HG03139 (cell line): ENCODE data around the gene BIVM.
A peak's percentile ranks its signal among the peaks of the same experiment; 100 is the strongest.
"Not testable (repeated sequence)": the region's sequence is repeated elsewhere in the genome, so short reads cannot be mapped to it uniquely, and the experiment has no call there.

Source experiments
- ATAC-seq: cut with Tn5 transposase; IDR thresholded peaks from one replicate; pipeline ENCODE4 v1.9.1; 2021; ENCODE audit not compliant: unreplicated experiment

BIVM gene, protein sequence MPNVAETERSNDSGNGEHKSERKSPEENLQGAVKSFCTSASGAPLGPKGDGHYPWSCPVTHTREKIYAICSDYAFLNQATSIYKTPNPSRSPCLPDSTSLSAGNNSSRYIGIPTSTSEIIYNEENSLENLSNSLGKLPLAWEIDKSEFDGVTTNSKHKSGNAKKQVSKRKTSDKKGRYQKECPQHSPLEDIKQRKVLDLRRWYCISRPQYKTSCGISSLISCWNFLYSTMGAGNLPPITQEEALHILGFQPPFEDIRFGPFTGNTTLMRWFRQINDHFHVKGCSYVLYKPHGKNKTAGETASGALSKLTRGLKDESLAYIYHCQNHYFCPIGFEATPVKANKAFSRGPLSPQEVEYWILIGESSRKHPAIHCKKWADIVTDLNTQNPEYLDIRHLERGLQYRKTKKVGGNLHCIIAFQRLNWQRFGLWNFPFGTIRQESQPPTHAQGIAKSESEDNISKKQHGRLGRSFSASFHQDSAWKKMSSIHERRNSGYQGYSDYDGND

DNA sequence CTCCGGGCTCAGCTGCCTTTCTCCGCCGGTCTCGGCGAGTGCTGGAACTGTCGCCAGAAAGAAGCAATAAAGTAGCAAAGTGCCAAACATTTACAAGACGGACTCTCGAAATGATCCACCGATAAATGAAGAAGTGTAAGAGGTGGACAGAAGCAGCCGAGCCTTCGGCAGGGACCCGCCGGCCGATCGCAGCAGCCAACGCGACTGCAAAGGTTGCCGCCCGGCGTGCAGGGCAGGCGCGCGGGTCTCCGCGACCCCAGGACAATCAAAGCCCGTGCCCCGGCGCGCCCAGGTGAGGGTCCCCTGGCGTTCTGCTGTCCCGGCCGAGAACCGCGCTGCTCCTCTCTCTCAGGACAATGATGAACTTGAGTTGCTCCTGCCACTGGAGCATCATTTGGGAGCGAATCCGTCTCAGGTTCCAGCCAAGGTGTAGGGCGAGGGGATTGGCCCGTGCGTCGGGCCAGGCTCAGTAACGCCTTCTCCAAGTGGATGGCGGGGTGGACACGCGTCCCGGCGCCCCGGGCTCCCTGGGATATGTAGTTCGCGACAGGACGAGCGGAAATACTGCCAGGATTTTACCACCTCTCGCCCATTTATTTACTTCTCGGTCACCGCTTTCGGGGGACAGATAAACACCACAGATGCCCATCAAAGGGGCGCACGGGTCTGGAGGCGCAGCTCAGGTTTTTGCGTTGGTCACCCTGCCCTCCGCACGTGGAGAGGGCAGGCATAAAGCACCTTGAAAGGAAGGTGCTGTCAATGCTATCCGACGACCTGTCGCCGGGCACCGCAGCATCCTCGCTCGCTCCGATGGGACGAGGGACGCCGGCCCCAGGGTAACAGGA, at the start of gene BIVM, which contains the start of gene POGLUT2:
TSS of gene BIVM (plus strand) at position 539 of the 845 bp plus-strand sequence. CDS start 8,149 bp downstream, outside the sequence.
TSS of gene POGLUT2 (minus strand) at position 396 of the 845 bp plus-strand sequence. CDS start at position 90, 306 bp downstream.
- ATAC-seq = peak; percentile 84

DNA sequence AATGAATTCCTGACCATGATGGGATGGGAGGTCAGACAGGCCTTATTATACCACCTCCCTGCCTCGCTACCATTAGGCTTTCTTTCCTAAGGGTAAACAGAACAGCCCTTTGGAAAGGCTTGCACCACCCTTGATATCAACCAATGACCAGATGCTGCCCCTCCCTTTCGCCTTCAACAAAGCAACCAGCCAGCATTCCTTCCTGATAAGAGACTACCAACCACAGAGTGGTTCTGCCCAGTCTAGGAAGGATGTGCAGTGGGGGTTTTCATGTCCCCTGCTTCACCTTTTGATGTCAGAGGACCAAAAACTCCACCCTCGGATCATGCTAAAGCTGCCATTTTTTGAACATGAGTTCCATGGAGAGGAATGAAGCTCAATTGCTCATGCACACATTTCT, 47.0 kb upstream of the BIVM start:
- no peak for ATAC-seq

DNA sequence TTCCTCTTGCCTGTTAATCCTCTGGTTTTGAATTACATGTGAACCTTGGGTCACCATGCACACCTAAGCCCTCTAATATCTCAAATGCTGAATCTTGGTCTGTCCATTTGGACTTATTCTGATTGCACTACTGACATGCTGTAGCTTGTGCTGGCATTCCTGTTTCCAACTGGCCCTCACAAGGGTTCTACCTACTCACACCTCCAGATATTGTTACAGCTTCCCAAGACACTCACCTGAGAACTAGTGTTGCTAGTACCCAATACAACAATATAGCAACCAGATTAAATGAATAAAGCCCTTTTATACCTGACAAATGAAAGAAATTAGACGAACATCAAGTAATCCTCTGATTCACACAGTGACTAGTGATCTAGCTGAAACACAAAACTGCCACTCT, 41.9 kb upstream of the BIVM start:
- no peak for ATAC-seq

DNA sequence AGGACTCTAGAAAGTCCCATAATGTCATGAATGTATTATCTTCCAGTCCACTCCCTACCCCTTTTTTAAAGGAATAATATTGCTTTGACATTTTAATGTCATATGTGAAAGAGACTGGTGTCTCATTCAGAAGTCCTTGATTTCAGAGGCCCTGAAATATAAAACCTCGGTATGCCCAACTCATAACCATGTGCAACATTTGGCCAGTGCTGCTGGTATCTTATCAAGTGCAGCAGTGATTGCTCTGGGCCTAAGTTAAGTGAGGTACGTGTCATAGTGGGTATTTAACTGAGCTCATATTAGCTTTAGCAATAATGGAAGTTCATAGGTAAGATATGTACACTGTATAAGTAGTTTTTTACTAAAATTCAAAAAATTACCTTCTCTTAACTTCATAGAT, 40.1 kb upstream of the BIVM start:
- no peak for ATAC-seq

DNA sequence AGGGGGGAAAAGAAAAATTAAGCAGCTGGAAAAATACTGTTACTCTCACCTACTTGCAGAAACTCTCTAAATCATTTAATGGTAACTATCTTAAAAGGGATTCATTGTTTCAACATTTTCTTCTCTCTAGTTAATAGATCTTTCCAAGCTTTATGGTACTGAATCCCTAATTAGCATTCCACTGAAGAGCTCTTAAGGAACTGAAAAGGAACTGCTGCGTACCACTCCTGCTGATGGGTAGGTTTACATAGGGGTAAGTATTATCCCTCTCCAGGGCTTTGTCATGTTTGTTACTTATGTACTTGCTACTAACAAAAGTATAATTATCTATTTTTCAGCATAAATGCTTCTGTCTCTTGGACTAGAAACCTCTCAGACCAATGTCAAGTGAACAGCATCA, 37.8 kb upstream of the BIVM start:
- no peak for ATAC-seq

DNA sequence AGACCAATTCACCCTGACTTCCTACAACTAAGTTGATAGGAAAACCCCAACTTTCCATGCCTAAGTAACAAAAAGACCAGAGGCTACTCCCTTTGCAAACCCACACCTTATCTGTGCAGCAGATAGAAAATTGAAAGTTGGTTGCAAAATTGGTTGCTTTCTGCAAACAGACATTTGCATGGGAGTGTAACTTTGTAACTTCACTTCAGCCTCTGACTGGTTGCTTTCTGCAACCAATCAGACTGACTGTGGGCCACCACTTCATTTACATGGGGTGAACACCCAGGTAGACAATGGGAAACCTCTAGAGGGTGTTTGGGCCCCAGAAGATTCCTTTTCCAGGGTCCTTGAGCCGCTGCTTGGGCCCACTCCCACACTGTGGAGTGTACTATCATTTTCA, 35.2 kb upstream of the BIVM start:
- no peak for ATAC-seq

DNA sequence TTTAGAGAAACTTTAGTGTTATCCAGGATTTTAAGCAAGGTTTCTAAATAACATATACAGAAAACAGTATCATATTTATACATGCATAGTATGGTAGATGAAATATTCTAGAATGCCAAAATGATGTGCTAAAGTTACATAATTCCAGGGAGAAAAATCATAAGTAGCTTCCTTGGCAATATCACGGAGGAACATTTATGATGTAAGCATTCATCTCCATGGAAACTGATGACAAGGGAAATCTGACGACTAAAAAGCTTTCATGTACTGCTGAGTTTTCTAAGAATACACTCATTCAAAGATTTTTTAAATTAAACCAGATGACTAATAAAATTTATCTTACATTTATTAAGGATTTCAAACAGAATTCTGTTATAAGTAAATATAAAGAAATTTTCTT, 30.0 kb upstream of the BIVM start:
- no peak for ATAC-seq

DNA sequence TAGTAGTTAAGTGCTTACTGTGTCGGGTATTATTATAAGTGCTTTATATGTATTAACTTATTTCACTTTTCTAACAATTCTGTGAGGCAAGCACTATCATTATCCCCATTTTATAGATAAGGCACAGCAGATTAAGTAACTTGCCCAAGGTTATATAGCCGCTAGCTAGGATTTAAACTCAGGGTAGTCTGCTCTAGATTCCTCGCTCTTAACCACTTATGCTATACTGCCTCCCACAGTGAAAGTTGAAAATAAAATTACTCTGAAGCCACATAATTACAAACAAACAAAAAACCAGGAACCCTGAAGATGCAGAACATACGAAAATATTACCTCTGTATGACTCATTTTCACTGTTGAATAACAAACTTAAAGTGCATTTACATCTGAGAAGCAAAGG, 29.2 kb upstream of the BIVM start:
- ATAC-seq = no peak

DNA sequence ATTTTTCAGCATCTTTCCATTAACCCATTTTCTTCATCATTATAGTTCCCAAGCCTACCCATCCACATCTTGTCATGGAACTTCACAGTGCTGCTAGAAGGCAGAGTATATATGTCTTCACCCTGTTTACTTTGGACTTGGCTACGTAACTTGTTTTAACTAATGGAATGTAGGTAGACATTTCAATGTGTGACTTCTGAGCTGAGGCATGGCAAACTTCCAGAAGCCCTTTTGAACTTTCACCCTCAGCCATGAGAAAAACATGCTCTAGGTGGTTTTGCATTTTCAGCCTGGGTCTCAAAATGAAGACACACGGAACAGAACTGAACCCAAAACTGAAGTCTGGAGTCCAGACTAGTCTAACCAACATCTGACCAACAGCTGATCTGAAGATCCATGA, 28.5 kb upstream of the BIVM start:
- ATAC-seq = no peak

DNA sequence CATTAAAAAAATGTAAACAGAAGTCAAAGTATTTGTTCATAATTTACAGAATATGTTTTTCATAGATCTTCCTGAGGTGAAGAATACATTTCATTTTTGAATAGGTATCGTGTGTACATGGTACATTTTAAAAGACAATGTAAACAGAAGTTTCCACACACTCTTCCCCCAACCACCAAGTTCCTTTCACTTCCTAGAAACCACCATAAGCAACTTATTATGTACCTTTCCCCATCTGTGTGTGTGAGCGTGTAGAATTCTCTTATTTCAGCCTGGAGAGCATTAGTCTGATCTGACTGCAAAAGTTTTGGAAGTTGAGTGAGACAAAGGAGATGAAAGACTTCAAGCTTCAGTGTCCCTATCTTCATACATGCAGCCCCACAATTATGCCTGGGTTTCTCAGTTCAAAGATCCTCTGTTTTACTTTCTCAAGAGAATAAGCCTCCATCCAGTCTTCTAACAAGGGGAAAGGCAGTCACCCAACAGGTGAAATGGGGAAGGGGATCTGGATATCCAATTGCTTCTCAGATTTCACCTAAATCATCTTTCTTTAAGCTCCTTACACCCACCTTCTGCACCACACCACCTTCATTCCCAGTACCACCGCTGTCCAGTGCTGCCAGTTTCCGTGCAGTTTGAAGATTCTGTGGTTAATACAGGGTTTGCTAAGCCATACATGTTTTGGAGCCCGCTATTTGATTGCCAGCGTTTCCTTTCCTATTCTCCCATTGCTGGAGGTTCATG, 27.4 kb upstream of the BIVM start:
- no peak for ATAC-seq

DNA sequence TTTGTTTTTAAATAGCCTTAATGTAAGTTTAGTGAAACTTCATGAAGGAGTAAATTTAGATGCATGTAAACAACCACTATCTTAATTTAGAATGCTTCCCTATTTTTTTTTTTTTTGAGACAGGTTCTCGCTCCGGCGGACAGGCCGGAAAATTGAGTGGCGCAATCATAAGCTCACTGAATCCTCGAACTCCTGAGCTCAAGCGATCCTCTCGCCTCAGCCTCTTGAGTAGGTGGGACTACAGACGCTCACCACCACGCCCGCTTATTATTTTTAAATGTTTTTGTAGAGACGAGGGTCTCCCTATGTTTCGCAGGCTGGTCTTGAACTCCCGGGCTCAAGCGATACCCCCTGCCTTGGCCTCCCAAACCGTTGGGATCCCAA, 26.9 kb upstream of the BIVM start:
- no peak for ATAC-seq

DNA sequence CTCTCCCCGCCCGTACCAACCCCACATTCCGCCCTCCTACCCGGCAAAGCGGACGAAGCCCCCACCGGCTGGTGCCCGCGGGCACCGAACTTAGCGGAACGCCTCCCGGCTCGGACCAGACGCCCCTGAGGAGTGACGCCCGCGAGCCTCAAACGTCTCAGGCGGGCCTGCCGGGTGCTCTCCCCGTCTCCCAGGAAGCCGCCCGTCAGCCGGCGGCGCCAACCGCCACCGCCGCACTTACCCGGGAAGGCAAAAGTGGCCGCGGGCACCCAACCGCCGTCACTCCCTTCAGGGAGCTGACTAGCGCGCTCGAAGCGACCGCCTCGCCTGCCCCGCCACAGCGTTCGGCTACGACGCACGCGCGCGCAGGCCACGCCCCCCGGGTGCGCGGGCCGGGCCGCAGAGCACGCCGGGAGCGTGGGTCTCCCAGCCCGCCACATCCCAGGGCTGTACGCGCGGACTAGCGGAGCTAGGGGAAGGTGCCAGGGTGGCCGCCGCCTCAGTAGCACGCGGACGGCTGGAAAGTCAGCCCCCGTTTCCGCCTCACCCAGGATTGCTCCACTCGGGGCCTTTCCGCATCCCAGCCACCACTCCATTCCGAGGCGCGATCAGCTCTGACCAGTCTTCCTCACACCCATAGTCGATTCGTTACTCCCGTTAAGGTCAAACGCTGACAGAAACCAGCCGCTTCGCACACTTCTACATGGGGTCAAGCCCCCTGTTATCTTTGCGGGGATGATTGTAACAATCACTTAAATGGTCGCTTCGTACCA, 25.3 kb upstream of the BIVM start, which contains the start of gene TEX30:
TSS of gene TEX30 (minus strand) at position 346 of the 773 bp plus-strand sequence. CDS start 3,760 bp downstream, outside the sequence.
- ATAC-seq = peak; percentile 91

DNA sequence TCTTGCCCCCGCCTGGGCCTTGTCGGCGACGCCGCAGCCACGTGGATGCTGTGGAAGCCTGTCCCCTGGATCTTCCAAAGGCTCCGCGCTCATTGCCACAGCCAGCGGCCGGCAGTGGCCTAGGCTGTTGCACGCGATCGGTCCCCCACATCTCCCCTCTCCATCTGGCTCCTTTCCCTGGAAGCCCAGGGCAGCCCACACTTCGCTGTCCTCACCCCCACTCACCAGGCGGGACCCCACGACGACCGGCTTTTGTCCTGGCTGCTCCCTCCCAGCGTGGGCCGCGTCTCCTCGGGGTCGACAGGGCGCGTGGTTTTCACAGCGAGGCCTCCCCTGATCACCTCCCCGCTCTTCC, 24.7 kb upstream of the BIVM start:
- no peak for ATAC-seq

DNA sequence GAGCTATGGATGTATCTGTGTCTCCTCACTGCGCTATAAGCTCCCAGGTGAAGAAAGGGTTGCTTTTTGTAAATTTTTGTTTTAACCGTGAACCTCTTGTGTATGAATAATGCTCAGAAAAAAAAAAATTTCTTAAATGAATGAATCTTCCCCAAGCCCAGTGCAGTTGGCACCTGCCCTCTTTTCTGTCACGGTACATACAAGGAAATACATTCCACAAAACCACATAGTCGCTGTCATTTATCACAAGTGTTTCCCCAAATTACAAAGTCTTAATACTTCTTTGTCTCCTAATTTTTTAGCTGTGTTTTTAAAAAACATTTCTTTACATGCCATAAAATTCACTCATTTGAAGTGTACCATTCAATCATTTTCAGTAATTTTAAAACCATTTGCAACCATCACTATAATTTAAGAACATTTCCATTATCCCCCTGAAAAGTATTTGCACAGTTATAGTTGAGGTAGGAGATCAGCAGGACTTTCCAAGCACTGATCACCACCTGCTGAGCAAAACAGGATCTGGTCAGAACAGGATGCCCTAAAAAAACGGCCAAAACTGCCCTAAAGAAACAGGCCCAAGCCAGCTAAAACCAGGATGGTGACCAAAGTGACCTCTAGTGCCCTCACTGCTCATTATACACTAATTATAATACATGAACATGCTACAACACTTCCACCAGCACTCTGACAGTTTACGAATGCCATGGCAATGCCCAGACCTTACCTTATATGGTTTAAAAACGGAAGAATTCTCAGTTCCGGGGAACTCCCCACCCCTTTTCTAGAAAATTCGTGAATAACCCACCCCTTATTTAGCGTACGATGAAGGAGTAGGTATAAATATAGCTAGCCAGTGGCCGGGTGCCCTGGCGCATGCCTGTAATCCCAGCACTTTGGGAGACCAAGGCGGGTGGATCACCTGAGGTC, 24.1 kb upstream of the BIVM start:
- no peak for ATAC-seq

DNA sequence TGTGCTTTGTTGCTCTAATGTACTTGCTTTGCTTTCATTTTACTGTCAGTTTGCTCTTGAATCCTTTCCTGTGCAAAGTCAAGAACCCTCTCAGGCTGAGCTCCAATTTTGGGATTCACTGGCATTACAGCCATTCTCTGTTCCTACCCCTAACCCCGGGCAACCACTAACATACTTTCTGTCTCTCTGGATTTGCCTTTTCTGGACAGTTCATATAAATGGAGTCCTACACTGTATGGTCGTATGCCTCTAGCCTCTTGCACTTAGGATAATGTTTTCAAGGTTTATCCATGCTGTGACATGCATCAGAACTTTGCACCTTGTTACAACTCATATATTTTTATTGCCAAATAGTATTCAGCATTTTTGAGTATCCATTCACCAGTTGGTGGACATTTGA, 22.6 kb upstream of the BIVM start:
- ATAC-seq = no peak

DNA sequence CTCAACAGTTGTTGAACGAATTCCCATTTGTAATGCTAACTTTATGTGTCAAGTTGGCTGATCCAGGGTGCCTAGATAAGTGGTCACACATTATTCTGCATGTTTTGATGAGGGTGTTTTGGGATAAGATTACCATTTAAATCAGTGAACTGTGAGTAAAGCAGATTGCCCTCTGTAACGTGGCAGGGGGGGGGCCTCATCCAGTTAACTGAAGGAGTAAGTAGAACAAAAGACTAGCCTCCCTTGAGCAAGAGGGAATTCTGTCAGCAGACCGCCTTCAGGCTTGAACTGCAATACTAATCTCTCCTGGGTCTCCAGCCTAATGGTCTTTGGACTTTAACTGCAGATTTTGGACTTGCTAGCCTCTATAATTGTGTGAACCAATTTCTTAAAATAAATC, 21.2 kb upstream of the BIVM start:
- ATAC-seq = no peak

DNA sequence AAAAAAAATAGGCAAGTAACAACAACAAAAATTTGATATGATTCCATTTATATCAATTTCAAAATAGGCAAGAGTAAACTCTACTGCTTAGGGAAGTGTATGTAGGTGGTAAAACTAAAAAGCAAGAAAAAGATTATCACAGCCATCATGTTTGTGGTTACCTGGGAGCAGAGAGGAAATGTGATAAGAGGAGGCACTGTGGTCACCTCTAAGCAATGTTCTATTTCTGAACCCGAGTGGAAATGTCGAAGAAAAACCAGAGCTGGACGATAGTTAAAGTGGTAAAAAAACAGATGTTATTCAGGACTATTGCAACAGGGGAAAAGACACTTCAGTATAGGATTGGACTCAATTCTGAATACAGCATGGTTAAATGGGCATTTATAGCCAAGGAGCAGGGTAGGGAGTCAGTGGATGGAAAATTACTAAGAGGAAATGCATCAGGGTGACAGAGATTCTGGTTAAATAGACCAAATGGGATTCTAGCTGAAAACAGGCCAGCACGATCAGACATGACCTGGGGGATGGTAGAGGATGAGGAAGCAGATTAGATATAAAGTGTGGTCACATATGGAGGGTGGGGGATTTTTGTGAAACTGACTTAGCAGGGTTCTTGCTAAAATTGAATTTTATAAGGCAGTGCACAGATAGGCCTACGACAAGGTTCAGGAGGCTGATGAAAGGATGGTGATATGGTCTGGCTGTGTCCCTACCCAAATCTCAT, 19.3 kb upstream of the BIVM start:
- ATAC-seq = no peak

DNA sequence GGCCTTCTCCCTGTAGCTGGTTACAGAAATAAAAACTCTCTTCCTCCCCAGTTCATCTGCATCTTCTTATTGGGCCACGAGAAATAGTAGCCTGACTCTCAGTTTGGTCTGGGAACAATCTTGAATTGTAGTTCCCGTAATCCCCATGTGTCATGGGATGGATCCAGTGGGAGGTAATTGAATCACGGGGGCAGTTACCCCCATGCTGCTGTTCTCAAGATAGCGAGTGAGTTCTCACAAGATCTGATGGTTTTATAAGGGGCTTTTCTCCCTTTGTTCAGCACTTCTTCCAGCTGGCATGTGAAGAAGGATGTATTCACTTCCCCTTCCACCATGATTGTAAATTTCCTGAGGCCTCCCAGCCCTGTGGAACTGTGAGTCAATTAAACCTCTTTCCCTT, 18.3 kb upstream of the BIVM start:
- ATAC-seq = not testable (repeated sequence)

DNA sequence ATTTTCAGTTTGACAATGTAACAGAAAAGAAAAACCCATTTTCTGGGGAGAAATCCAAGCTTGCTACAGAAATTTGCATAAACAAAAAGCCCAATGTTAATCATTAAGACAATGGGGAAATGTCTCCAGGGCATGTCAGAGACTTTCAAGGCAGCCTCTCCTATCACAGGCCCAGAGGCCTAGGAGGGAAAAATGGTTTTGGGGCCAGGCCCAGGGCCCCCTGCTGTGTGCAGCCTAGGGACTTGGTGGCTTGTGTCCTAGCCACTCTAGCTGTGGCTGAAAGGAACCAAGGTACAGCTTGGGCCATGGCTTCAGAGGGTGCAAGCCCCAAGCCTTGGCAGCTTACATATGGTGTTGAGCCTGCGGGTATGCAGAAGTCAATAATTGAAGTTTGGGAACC, 17.3 kb upstream of the BIVM start:
- no peak for ATAC-seq
